Muscle layer of duodenum (tissue), 2 donors: ENCODE data around the gene SNX33.

ENCODE experiments used
- H3K27ac ChIP-seq: one replicate; pipeline ENCODE4 v1.7.0; 2013; ENCODE audit warnings: mild to moderate bottlenecking, low read length
- H3K27me3 ChIP-seq: one replicate; pipeline ENCODE4 v1.7.0; 2013; ENCODE audit warnings: low read depth, mild to moderate bottlenecking, control low read depth, low read length
- H3K36me3 ChIP-seq, 2 donors: one replicate each; pipeline ENCODE4 v1.7.0; 2013; ENCODE audit warnings: low read length in 2 of 2, control low read depth in 1 of 2, mild to moderate bottlenecking in 1 of 2; ENCODE audit not compliant: insufficient read depth in 2 of 2, control insufficient read depth in 1 of 2
- H3K4me1 ChIP-seq, 2 donors: one replicate each; pipeline ENCODE4 v1.7.0; 2013; ENCODE audit warnings: low read length in 2 of 2, mild to moderate bottlenecking in 2 of 2, control low read depth in 1 of 2, moderate library complexity in 1 of 2; ENCODE audit not compliant: insufficient read depth in 2 of 2, control insufficient read depth in 1 of 2
- H3K4me3 ChIP-seq, 2 donors: one replicate each; pipeline ENCODE4 v1.7.0; 2013; ENCODE audit warnings: low read length in 2 of 2, low read depth in 1 of 2, mild to moderate bottlenecking in 1 of 2
- H3K9me3 ChIP-seq, 2 donors: one replicate each; pipeline ENCODE4 v1.7.0; 2013; ENCODE audit warnings: low read length in 2 of 2, control low read depth in 1 of 2, mild to moderate bottlenecking in 1 of 2; ENCODE audit not compliant: control insufficient read depth in 1 of 2
- donor health status: healthy.

Gene SNX33

GRCh38 chr15:75644376-75644775 is 3.3 kb upstream of the SNX33 start:
- Histone ChIP-seq H3K27ac (no peak overlapping the region), H3K27me3 (no peaks in the 10 kb centered on the region), H3K4me1 (peaks cover 17 to 20% of the 10 kb centered on the region in 2 donors), H3K4me3 (no peak overlapping the region), H3K36me3 (peaks cover 0 to 2% of the 10 kb centered on the region in 2 donors), H3K9me3 (no peaks in the 10 kb centered on the region)

GRCh38 chr15:75646112-75646943 is 1.4 kb upstream of the SNX33 start:
- H3K4me1 ChIP-seq: peaks cover 23 to 32% of the 10 kb centered on the region in 2 donors
- no peaks in the 10 kb centered on the region for H3K9me3 ChIP-seq
- peak overlapping the region; percentile 88 to 89 for H3K4me3 ChIP-seq
- peak overlapping the region; percentile 93 for H3K27ac ChIP-seq
- peaks cover 0 to 5% of the 10 kb centered on the region in 2 donors for H3K36me3 ChIP-seq
- H3K27me3 ChIP-seq: no peaks in the 10 kb centered on the region

DNA sequence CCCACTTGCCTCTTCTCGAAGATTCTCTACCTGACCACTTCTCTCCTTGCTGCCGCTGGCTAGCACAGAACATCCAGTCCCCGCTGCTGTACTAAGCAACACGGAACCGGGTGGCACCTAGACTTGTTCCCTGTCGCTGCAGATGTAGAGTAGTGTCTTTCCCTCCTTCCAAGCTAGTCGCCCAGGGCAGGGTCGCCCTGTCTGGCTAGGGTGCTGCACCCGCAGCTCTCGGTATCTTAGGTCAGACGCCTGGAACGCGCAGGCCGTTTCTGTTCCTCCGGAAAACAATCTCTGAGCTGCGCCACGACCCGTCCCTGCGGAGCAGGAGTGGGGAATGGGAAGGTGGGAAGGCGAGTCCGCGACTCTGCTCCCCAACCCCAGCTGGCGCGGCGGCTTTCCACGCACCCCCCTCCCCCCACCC is 758 bp upstream of the SNX33 start:
- Histone ChIP-seq H3K36me3 (peaks cover 0 to 5% of the 10 kb centered on the region in 2 donors), H3K9me3 (no peaks in the 10 kb centered on the region), H3K4me1 (peaks cover 27 to 39% of the 10 kb centered on the region in 2 donors), H3K4me3 (peak overlapping the region; percentile 88 to 89), H3K27me3 (no peaks in the 10 kb centered on the region), H3K27ac (peak overlapping the region; percentile 93)

DNA sequence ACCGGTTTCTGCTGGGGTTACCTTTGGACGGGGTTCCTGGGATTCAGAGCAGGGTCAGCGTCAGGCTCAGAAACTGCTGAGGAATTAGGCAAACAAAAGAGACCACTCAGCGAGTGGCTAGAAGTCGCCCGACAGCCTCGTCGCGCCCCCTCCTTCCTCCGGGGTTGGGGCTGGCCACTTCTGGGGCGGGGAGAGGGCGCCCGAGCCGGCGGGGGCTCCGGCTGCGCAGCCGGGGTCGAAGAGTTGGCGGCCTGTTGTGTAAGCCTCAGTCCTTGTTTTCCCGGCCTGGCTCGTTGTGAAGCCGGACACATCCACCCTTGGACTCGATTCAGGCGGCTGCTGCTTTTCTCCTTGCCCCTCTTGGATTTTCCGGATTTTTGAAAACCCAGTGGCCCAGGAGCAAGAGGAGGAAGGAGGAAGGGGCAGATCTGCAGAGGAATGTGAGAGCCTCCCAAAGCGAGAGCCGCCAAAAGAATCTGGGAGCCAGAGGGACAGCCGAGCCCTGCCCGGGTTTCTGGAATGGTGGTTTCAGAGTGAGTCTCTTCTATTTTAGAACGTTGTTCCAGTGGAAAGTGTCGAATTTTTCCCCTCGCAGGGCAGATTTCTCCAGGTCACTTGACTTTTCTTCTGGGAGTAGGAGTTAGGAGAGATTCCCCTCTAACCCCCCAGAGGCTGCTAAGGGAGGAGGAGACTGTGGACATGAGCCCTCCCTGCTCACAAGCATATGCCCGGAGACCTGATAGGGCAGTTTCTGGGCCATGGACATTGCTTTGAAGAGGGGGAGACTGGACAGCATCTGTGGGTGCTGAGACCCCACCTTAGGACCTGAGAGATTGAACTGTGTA is 666 bp downstream of the SNX33 start:
- peaks cover 37 to 53% of the 10 kb centered on the region in 2 donors for H3K4me1 ChIP-seq
- H3K36me3 ChIP-seq: peaks cover 0 to 5% of the 10 kb centered on the region in 2 donors
- H3K27ac ChIP-seq: peak overlapping the region; percentile 93
- H3K27me3 ChIP-seq: no peaks in the 10 kb centered on the region
- no peaks in the 10 kb centered on the region for H3K9me3 ChIP-seq
- H3K4me3 ChIP-seq: peak overlapping the region; percentile 88 to 89

DNA sequence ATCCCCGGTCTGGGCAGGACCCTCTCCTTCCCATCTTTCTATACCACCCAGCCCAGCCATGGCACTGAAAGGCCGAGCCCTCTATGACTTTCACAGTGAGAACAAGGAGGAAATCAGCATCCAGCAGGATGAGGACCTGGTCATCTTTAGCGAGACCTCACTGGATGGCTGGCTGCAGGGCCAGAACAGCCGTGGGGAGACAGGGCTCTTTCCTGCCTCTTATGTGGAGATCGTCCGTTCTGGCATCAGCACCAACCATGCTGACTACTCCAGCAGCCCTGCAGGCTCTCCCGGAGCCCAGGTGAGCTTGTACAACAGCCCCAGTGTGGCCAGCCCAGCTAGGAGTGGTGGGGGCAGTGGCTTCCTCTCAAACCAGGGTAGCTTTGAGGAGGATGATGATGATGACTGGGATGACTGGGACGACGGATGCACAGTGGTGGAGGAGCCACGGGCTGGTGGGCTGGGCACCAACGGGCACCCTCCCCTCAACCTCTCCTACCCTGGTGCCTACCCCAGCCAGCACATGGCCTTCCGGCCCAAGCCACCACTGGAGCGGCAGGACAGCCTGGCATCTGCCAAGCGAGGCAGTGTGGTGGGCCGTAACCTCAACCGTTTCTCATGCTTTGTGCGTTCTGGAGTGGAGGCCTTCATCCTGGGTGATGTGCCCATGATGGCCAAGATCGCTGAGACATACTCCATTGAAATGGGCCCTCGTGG is 1.5 kb downstream of the SNX33 start:
- peaks cover 37 to 58% of the 10 kb centered on the region in 2 donors for H3K4me1 ChIP-seq
- H3K36me3 ChIP-seq: peaks cover 2 to 5% of the 10 kb centered on the region in 2 donors
- H3K27ac ChIP-seq: peak overlapping the region; percentile 93
- no peaks in the 10 kb centered on the region for H3K27me3 ChIP-seq
- peak overlapping the region; percentile 88 to 89 for H3K4me3 ChIP-seq
- H3K9me3 ChIP-seq: no peaks in the 10 kb centered on the region

GRCh38 chr15:75649848-75650247 is 2.1 kb downstream of the SNX33 start:
- H3K4me1 ChIP-seq: peaks cover 37 to 64% of the 10 kb centered on the region in 2 donors
- H3K27me3 ChIP-seq: no peaks in the 10 kb centered on the region
- no peaks in the 10 kb centered on the region for H3K9me3 ChIP-seq
- peak overlapping the region; percentile 88 to 89 for H3K4me3 ChIP-seq
- peaks cover 3 to 5% of the 10 kb centered on the region in 2 donors for H3K36me3 ChIP-seq
- H3K27ac ChIP-seq: no peak overlapping the region

- peak overlapping the region; percentile 88 to 89 for H3K4me3 ChIP-seq
- H3K27me3 ChIP-seq: no peaks in the 10 kb centered on the region
- peaks cover 3 to 5% of the 10 kb centered on the region in 2 donors for H3K36me3 ChIP-seq
- H3K9me3 ChIP-seq: no peaks in the 10 kb centered on the region
- peaks cover 34 to 67% of the 10 kb centered on the region in 2 donors for H3K4me1 ChIP-seq
- peak overlapping the region; percentile 74 for H3K27ac ChIP-seq
Observed at GRCh38 chr15:75650908-75651809, 3.4 kb downstream of the SNX33 start.

DNA sequence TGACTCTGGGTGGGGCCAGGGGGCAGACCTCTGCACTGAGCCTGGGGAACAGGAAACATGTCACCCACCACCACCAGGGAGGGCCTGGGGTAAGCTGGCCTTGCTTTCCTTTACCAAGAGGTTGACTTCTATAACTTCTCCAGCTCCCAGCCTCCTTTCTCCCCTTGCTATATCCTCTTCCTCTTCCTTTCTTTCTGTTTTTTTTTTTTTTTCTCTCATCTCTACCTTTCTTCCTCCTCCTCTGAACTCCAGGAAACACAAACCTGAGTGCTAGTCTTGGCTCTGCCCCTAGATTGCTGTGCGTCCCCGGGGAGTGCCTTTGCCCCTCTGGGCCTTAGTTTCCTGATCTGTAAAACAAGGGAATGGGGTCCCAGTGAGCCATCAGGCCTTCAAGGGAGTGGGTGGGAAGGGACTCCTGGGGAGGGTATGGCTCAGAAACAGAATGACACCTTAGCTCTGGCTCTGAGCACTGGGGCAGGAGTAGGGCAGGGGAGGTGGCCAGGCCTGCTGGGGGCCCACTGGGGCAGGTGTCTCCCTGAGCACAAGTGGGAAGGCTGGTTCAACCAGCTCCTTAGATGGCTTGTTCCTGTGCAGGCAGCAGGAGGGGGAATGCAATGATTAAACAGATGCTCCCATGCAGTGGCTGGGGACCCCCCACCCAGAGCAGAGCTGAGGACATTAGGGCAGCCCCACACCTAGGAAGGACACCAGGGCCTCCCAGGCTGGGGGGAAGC is 4.3 kb downstream of the SNX33 start:
- Histone ChIP-seq H3K27me3 (no peaks in the 10 kb centered on the region), H3K4me3 (peak overlapping the region; percentile 88 to 89), H3K4me1 (peaks cover 27 to 62% of the 10 kb centered on the region in 2 donors), H3K36me3 (peaks cover 6 to 11% of the 10 kb centered on the region in 2 donors), H3K27ac (peak overlapping the region; percentile 74), H3K9me3 (no peaks in the 10 kb centered on the region)

- Histone ChIP-seq H3K9me3 (no peaks in the 10 kb centered on the region), H3K4me1 (peaks cover 27 to 62% of the 10 kb centered on the region in 2 donors), H3K36me3 (peaks cover 11 to 26% of the 10 kb centered on the region in 2 donors), H3K4me3 (peak overlapping the region; percentile 2 to 8), H3K27ac (peak overlapping the region; percentile 74), H3K27me3 (no peaks in the 10 kb centered on the region)
Observed at GRCh38 chr15:75653347-75653913, 5.7 kb downstream of the SNX33 start.
